Ramos (cell line): ENCODE measurements around the gene LSMEM2.
"Not testable (repeated sequence)": the region's sequence is repeated elsewhere in the genome, so short reads cannot be mapped to it uniquely, and the experiment has no call there.

Experiments used
- in situ Hi-C: fragments of 300-500 bp; cut with MboI; formaldehyde crosslinking; loops from one replicate; pipeline ENCODE4 v1.14.3; 2022; ENCODE audit warnings: low sequenced_read_pairs; ENCODE audit not compliant: unreplicated experiment

LSMEM2 gene

DNA sequence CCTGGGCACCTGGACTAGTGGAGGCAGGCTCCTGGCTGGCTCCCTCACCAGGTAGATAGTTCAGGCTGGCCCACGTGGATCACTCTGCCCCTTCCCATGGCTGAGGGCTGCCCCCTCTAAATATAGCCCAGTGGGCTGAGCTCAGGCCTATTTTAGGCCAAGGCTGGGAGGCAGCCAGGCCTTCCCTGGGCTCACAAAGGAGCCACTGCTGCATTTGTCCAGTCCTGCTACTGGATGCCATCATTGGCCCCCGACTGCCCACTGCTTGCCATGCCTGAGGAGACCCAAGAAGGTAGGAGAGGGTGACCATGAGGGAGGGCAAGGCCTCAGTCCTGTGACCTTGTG is at the start of gene LSMEM2:
Gene LSMEM2 (plus strand): TSS at position 208 of the 345 bp plus-strand sequence. CDS start 27 bp downstream, at position 235.
- in situ Hi-C loops = no loop called here

- in situ Hi-C loops = no loop called here
These were observed 49.4 kb upstream of the LSMEM2 start for GRCh38 chr3:50229490-50229889.

DNA sequence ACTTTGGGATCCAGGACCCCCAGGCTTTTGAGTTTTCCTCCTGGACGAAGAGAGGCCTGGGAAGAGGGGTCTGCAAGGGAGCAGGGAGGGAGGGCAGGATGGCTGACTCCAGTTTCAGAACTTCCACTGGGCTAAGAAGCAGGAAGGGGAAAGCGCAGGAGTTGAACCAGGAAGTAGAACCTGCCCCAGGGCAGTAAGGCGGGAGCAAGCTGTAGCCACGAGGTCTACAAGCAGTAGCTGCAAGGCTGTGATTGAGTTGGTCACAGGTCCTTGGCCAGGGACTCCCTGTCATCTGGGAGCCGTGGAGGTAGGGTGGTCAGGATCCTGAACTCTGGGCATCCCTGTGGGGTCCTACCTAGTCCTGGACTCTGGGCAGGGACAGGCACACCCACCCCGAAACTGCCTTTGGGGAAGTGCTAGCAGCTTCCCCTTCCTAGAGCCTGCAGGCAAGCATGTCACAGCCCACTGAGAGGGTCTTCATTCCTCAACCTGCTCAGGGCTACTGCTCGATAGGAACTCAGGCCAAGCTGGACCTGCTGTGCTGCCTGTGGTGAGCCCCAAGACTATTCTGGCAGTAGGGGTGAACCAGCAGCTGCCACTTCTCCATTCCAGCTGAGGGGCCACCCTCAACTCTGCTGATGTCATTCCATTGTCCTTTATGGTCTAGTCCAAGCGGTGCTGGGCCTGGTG is 48.6 kb upstream of the LSMEM2 start:
- in situ Hi-C loops = no loop called here

DNA sequence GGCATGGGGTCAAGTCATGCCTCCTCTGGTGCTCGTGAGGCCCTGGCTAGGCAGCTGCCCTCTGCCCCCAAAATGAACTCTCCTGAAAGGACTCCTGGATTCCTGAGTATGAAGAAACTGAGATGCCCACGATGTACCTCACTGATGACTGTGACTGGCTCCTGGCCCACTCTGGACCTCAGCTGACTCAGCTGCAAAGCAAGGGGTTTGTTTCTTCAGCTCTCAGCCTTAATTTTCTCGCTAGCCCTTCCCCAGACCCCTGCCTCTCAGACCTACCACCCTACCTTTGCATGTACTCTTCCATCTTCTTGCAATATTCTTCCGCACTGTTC is 48.1 kb upstream of the LSMEM2 start:
- in situ Hi-C loops = no loop called here

GRCh38 chr3:50231581-50231980 is 47.3 kb upstream of the LSMEM2 start:
- in situ Hi-C loops = no loop called here

- in situ Hi-C loops = no loop called here
These were observed 46.6 kb upstream of the LSMEM2 start for GRCh38 chr3:50232303-50232702.

GRCh38 chr3:50233176-50233575 is 45.7 kb upstream of the LSMEM2 start:
- in situ Hi-C loops = no loop called here

GRCh38 chr3:50235716-50236483 is 43.0 kb upstream of the LSMEM2 start, which contains the start of gene GNAI2:
GNAI2 (plus strand) TSS chr3:50236204; CDS start chr3:50236336, 132 bp downstream.
- in situ Hi-C loops = no loop called here

GRCh38 chr3:50236484-50237132 is 42.3 kb upstream of the LSMEM2 start:
- in situ Hi-C loops = no loop called here

- in situ Hi-C loops = no loop called here
These were observed 41.7 kb upstream of the LSMEM2 start for GRCh38 chr3:50237133-50237651.

DNA sequence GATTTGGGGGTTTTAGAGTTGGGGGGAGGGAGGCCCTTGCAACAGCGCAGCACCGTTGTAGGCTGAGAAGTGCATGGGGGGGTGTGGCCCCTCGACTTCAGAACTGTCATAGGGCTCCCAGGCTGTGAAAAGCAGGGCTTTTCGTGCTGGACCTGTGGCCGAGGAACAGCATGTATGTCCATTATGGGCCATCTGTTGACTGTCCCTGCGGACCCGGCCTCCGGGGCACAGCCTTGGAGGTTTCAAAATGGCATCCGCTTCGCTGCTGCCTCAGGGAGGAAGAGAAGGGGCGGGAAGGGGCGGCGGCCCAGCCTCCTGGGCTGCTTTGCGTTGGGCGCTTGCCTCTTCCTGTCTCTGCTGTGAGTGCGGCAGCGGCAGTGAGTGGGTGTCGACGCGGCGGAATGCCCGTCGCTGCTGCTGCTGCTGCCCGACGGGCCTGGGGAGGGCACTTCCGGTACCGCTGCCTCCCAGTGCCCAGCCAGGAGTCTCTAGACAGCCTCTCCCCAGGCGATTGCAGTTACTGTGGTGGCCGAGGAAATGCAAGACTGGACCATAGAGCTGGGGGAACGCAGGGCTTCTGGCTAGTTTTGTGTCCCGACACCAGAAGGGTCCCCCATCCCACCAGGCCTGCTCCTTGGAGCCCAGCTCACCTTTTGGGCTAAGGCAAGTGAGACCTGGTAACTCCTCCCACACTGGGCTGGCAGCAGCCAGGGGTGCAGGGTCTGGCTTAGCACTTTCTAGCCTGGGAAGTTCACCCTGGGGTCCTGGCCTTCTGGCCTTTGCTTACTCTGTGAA is 40.9 kb upstream of the LSMEM2 start:
- in situ Hi-C loops = no loop called here

DNA sequence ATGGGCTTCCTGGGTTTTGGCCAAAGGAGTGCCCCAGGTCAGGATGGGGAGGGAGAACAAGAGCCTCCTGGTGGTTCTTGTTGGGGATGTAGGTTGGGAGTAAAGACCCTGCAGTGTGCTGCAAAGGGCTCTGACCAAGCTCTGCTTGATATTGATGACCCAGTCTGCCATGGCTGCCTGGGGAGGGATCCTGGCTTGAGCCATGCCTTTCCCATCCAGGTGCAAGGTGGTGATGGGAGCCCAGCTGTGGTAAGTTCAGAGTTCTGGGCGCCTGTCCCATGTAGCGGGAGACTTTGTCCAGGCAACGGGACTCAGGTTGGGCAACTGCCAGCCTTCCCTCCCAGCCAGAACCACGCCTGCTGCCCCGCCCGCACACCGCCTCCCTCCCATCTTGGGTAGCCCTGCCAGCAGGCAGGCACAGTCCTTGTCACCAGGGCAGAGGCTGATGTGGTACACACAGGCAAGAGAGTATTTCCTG is 40.3 kb upstream of the LSMEM2 start:
- in situ Hi-C loops = no loop called here

DNA sequence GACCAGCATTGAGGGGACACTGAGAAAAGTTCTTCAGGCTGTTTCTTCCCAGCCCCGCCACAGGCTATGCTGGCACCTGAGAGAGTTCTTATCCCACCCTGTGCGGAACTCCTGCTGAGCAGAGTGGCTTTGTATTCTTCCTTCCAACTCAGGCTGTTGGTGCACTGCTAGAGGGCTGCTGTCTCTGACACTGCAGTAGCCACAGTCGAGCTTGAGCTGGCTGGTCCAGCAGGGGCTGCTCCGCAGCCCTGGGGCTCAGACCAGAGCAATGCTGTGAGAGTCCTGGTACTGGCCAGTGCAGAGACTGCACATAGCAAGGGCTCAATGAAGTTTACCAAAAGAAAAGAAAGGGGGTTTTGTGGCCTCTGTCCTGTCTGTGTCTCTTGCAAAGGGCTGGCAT is 39.2 kb upstream of the LSMEM2 start:
- in situ Hi-C loops = no loop called here

- in situ Hi-C loops = no loop called here
These were observed 37.7 kb upstream of the LSMEM2 start for GRCh38 chr3:50241163-50241562.

DNA sequence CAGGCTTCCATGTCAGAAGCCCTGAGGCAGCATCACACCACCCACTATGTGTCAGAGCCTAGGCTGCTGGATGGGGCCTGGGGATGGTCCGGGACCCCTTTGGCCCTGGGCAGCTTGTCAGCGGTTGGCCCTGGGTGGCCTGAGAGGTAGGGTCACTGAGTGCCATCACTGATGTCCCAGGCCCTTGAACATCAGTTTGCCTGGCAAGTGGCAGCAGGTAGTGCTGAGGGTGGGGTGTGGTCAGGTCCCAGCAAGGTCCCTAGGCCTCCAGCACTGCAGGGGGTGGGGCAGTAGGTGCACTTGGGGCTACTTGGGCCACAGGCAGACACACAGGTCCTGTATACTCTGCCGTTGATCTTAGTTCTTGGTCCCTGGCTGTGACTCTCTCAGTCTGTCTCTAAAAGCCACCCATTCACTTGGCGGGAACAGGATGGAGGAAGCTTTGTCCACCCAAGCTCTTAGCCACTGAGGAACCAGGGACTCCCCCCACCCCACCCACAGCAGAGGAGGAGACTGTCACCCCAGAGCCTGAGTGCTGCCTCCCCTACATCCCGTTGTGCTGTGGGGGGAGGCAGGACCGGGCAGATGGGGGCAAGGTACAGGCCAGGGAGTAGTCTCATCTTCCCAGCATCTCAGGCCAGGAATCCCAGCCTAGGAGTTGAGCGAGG is 37.0 kb upstream of the LSMEM2 start:
- in situ Hi-C loops = no loop called here

- in situ Hi-C loops = no loop called here
These were observed 36.5 kb upstream of the LSMEM2 start for GRCh38 chr3:50242381-50242770.

GRCh38 chr3:50242851-50243542 is 35.9 kb upstream of the LSMEM2 start:
- in situ Hi-C loops = no loop called here

GRCh38 chr3:50243543-50243895 is 35.4 kb upstream of the LSMEM2 start:
- in situ Hi-C loops = no loop called here

DNA sequence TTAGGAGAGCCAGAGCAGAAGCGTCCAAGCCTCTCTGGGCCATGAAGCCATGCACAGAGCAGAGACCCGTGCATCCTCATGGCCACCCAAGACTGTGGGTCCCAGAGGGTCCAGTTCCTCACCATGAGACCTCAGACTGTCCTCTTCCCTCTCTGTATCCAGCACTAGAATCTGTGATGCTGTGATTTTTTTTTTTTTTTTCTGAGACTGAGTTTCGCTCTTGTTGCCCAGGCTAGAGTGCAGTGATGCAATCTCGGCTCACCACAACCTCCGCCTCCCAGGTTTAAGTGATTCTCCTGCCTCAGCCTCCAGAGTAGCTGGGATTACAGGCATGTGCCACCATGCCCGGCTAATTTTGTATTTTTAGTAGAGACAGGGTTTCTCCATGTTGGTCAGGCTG is 34.1 kb upstream of the LSMEM2 start:
- in situ Hi-C loops = not testable (repeated sequence)
